GM18867 (cell line): ENCODE data around the gene RMDN2.

Source experiments
- ATAC-seq: cut with Tn5 transposase; IDR thresholded peaks from one replicate; pipeline ENCODE4 v1.9.1; 2021; ENCODE audit warnings: mild to moderate bottlenecking, moderate library complexity; ENCODE audit not compliant: unreplicated experiment

The RMDN2 gene

GRCh38 chr2:37897511-37897910 is 27.6 kb upstream of the RMDN2 start:
- ATAC-seq, result no peak

- ATAC-seq, result no peak
Measured at GRCh38 chr2:37898448-37898847, 26.6 kb upstream of the RMDN2 start.

GRCh38 chr2:37902991-37903390 is 22.1 kb upstream of the RMDN2 start:
- ATAC-seq, result no peak

- ATAC-seq, result no peak
Measured at GRCh38 chr2:37904425-37904824, 20.7 kb upstream of the RMDN2 start.

GRCh38 chr2:37904993-37905392 is 20.1 kb upstream of the RMDN2 start:
- ATAC-seq, result no peak

- ATAC-seq, result no peak
Measured at GRCh38 chr2:37906131-37906530, 19.0 kb upstream of the RMDN2 start.

- no peak for ATAC-seq
Measured at GRCh38 chr2:37907501-37908225, 17.4 kb upstream of the RMDN2 start.

GRCh38 chr2:37911296-37911873 is 13.7 kb upstream of the RMDN2 start:
- no peak for ATAC-seq

GRCh38 chr2:37912056-37912455 is 13.0 kb upstream of the RMDN2 start:
- no peak for ATAC-seq

GRCh38 chr2:37912616-37913015 is 12.5 kb upstream of the RMDN2 start:
- ATAC-seq, result no peak

GRCh38 chr2:37914340-37914739 is 10.7 kb upstream of the RMDN2 start:
- no peak for ATAC-seq

GRCh38 chr2:37915773-37916172 is 9.3 kb upstream of the RMDN2 start:
- ATAC-seq, result no peak

- no peak for ATAC-seq
Measured at GRCh38 chr2:37916512-37917082, 8.5 kb upstream of the RMDN2 start.

GRCh38 chr2:37917281-37918228 is 7.5 kb upstream of the RMDN2 start:
- no peak for ATAC-seq

- no peak for ATAC-seq
Measured at GRCh38 chr2:37918742-37919186, 6.3 kb upstream of the RMDN2 start.

GRCh38 chr2:37919631-37920032 is 5.5 kb upstream of the RMDN2 start:
- ATAC-seq, result no peak

- ATAC-seq, result no peak
Measured at GRCh38 chr2:37920570-37920969, 4.5 kb upstream of the RMDN2 start.

GRCh38 chr2:37921781-37922180 is 3.3 kb upstream of the RMDN2 start:
- no peak for ATAC-seq

GRCh38 chr2:37923308-37924055 is 1.6 kb upstream of the RMDN2 start:
- ATAC-seq, result no peak

GRCh38 chr2:37926635-37927034 is 1.5 kb downstream of the RMDN2 start:
- no peak for ATAC-seq

GRCh38 chr2:37928377-37928776 is 3.3 kb downstream of the RMDN2 start:
- ATAC-seq, result no peak
